Right lobe of liver (tissue), 6 donors: ENCODE measurements around the gene GNG12. TPM values are rescaled to one million over a fixed set of nuclear protein-coding genes. Genes with fewer than 3 reads are reported as not detected.

Experiments
- ATAC-seq, 4 donors: fragments of 200-7000 bp; cut with Tn5 transposase; one replicate each; pipeline ENCODE4 v1.9.1; 2020; ENCODE audit warnings: mild to moderate bottlenecking in 4 of 4, moderate library complexity in 4 of 4
- DNase-seq, 3 donors: peaks; one replicate each; pipeline ENCODE4 v3.0.0-alpha.2; 2020
- H3K27ac ChIP-seq, 3 donors: fragments of 200-600 bp; one replicate each; pipeline ENCODE4 v1.8.0; 2022
- H3K27me3 ChIP-seq, 2 donors: fragments of 200-600 bp; one replicate each; pipeline ENCODE4 v1.8.0; 2022
- H3K36me3 ChIP-seq, 4 donors: fragments of 200-600 bp; sonication (generic) in 1 of 4; one replicate each; pipeline versions ENCODE4 v1.5.1 to v1.8.0; 2017 to 2022; ENCODE audit warnings: control low read depth in 1 of 4
- H3K4me1 ChIP-seq, 4 donors: fragments of 200-600 bp; sonication (generic) in 1 of 4; one replicate each; pipeline versions ENCODE4 v1.5.1 to v1.8.0; 2017 to 2022; ENCODE audit warnings: control low read depth in 1 of 4
- H3K4me3 ChIP-seq, 3 donors: fragments of 200-600 bp; one replicate each; pipeline ENCODE4 v1.8.0; 2022
- H3K9me3 ChIP-seq, 4 donors: fragments of 200-600 bp; sonication (generic) in 1 of 4; one replicate each; pipeline versions ENCODE4 v1.5.1 to v1.8.0; 2017 to 2022; ENCODE audit warnings: control low read depth in 1 of 4
- CTCF ChIP-seq, 4 donors: fragments of 200-600 bp in 3 of 4; fragments of 450-650 bp in 1 of 4; IDR thresholded peaks; one replicate each; pipeline versions ENCODE4 v1.5.1 to v1.8.0; 2016 to 2022; ENCODE audit warnings: antibody characterized with exemption in 4 of 4, mild to moderate bottlenecking in 2 of 4
- POLR2A ChIP-seq: fragments of 450-650 bp; IDR thresholded peaks from one replicate; pipeline ENCODE4 v1.6.1; 2017; ENCODE audit warnings: antibody characterized with exemption, mild to moderate bottlenecking
- whole genome bisulfite sequencing: methylation state at CpG from one replicate; pipeline ENCODE4 v1.1.6; 2018; ENCODE audit warnings: low coverage, low lambda C conversion rate; ENCODE audit not compliant: insufficient coverage; ENCODE audit errors: missing lambda C conversion rate; 5-methylcytosine and 5-hydroxymethylcytosine counted together
- intact Hi-C, 2 donors: fragments of 100-400 bp; cut with DNase I; formaldehyde crosslinking; loops; one replicate each; pipeline versions ENCODE4 v1.11.2 to v1.14.1; 2022
- total RNA-seq, 6 experiments: library from RNA; depleted of rRNA in 2 of 6; stranded (reverse); fragments of >200 nt in 2 of 6; fragmentation: NEBNext Ultra II Directional in 3 of 6; extraction: Animal tissue kit (Norgen Biotek cat#: 25700) in 3 of 6; gene quantifications; one replicate each; pipeline versions ENCODE4 v1.1.0 to v1.2.4, GENCODE V29; 2016 to 2023
- donor health status: DM: no; HTN: yes; CAD: no.
- donor health status: DM: no; HTN: no; CAD: no.
- donor health status: DM: no; HTN: no; CAD: no.
- donor health status: DM: no; HTN: yes; CAD: no.
- donor health status: DM: no; HTN: yes; CAD: no.

Gene GNG12
- total RNA-seq, 6 experiments from 2014 or later, result 18.8 to 52.7 (median 33.9) TPM

- no peak overlapping the region for H3K27ac ChIP-seq
- H3K9me3 ChIP-seq, result no peaks in the 10 kb centered on the region
- DNase-seq (no peak), ATAC-seq (no peak)
- TF ChIP-seq CTCF (IDR thresholded peaks at IDR 0.05), result no peak
- TF ChIP-seq POLR2A, result no peak
- 86% methylated on average over 1 of the region's 1 CpG for WGBS
- H3K27me3 ChIP-seq, result no peaks in the 10 kb centered on the region
- no peaks in the 10 kb centered on the region for H3K36me3 ChIP-seq
- H3K4me1 ChIP-seq, result no peaks in the 10 kb centered on the region
- intact Hi-C loops, result no loop called here
- no peak overlapping the region for H3K4me3 ChIP-seq
These were observed 28.7 kb upstream of the GNG12 start for GRCh38 chr1:67861856-67862516.

GRCh38 chr1:67860776-67861175, 27.5 kb upstream of the GNG12 start:
- Histone ChIP-seq H3K27ac (no peak overlapping the region), H3K27me3 (no peaks in the 10 kb centered on the region), H3K36me3 (no peaks in the 10 kb centered on the region), H3K9me3 (no peaks in the 10 kb centered on the region), H3K4me3 (no peak overlapping the region), H3K4me1 (no peaks in the 10 kb centered on the region)
- intact Hi-C loops, result no loop called here
- 67% methylated on average over 2 of the region's 2 CpGs for WGBS
- DNase-seq, result no peak
- no peak for TF ChIP-seq POLR2A
- no peak for TF ChIP-seq CTCF (IDR thresholded peaks at IDR 0.05)
- no peak for ATAC-seq

GRCh38 chr1:67856921-67857320, 23.7 kb upstream of the GNG12 start:
- Histone ChIP-seq H3K27ac (no peak overlapping the region), H3K4me1 (no peaks in the 10 kb centered on the region), H3K36me3 (no peaks in the 10 kb centered on the region), H3K27me3 (no peaks in the 10 kb centered on the region), H3K4me3 (no peak overlapping the region), H3K9me3 (no peaks in the 10 kb centered on the region)
- intact Hi-C loops, result loop anchor here (10.0 kb wide), 2 partner anchors 158 to 248 kb away; no protein-coding TSS in a partner anchor
- TF ChIP-seq CTCF (IDR thresholded peaks at IDR 0.05) (no peak), POLR2A (no peak)
- ATAC-seq (peak in 3 of 4 donors; percentile 46 to 64 (median 47)), DNase-seq (no peak)
- WGBS, result 35% methylated on average over 3 of the region's 4 CpGs

- Histone ChIP-seq H3K27me3 (no peaks in the 10 kb centered on the region), H3K4me1 (no peaks in the 10 kb centered on the region), H3K9me3 (no peaks in the 10 kb centered on the region), H3K4me3 (no peak overlapping the region), H3K27ac (no peak overlapping the region), H3K36me3 (no peaks in the 10 kb centered on the region)
- ATAC-seq (no peak), DNase-seq (no peak)
- intact Hi-C loops, result loop anchor here (10.0 kb wide), 2 partner anchors 159 to 249 kb away; no protein-coding TSS in a partner anchor
- TF ChIP-seq POLR2A (no peak), CTCF (IDR thresholded peaks at IDR 0.05) (no peak)
- 68% methylated on average over 2 of the region's 2 CpGs for WGBS
These were observed 22.7 kb upstream of the GNG12 start for GRCh38 chr1:67855961-67856360.
